HEK293 (cell line): ENCODE measurements around the gene MALRD1.

Experiments
- CTCF ChIA-PET: fragments of 350-600 bp; formaldehyde crosslinking; extraction: SDS; loops from one replicate; lab custom pipeline; 2021; ENCODE audit warnings: antibody characterized with exemption; lab: Yijun Ruan, JAX
- POLR2A ChIA-PET: fragments of 300-600 bp; formaldehyde crosslinking; extraction: SDS; loops from one replicate; lab custom pipeline; 2020; ENCODE audit warnings: antibody characterized with exemption, inconsistent platforms; lab: Yijun Ruan, JAX
- H3K27ac ChIP-seq: fragments of 200-500 bp; sonication (Bioruptor generic); 2 replicates; pipeline ENCODE4 v1.5.1; 2014; ENCODE audit warnings: low read depth, low read length, control low read depth, inconsistent platforms; ENCODE audit errors: extremely low read depth
- H3K36me3 ChIP-seq, 2 experiments: fragments of 200-500 bp in 1 of 2; sonication (Bioruptor generic) in 1 of 2; 1 replicate in 1 of 2; 2 replicates in 1 of 2; pipeline ENCODE4 v1.5.1; 2014 to 2017; ENCODE audit warnings: inconsistent platforms in 2 of 2, low read length in 2 of 2; ENCODE audit not compliant: control insufficient read depth in 2 of 2, insufficient read depth in 1 of 2
- H3K4me1 ChIP-seq: fragments of 200-500 bp; sonication (Bioruptor generic); 2 replicates; pipeline ENCODE4 v1.5.1; 2014; ENCODE audit warnings: mild to moderate bottlenecking, low read length, inconsistent platforms; ENCODE audit not compliant: control insufficient read depth, insufficient read depth
- H3K4me3 ChIP-seq: 2 replicates; pipeline ENCODE4 v1.5.1; 2011; ENCODE audit warnings: low read depth, mild to moderate bottlenecking, control low read depth, low read length, moderate library complexity
- H3K9me3 ChIP-seq: fragments of 200-500 bp; sonication (Bioruptor generic); 2 replicates; pipeline ENCODE4 v1.5.1; 2014; ENCODE audit warnings: low read depth, low read length, inconsistent platforms; ENCODE audit not compliant: control insufficient read depth, insufficient read depth
- BCL11A ChIP-seq: fragments of 450-650 bp; formaldehyde crosslinking; IDR thresholded peaks from 2 replicates; pipeline ENCODE4 v1.5.1; 2016; ENCODE audit warnings: low read depth, missing biosample characterization, missing genetic modification characterization
- PBX3 ChIP-seq: sonication (generic); formaldehyde crosslinking; IDR thresholded peaks from 2 replicates; pipeline ENCODE4 v1.8.1; 2022; ENCODE audit warnings: mild to moderate bottlenecking, moderate library complexity, missing genetic modification reagents
- PRDM10 ChIP-seq: fragments of 450-650 bp; formaldehyde crosslinking; IDR thresholded peaks from 2 replicates; pipeline ENCODE4 v1.5.1; 2016; ENCODE audit warnings: missing biosample characterization, missing genetic modification characterization
- REPIN1 ChIP-seq: fragments of 450-650 bp; formaldehyde crosslinking; IDR thresholded peaks from 2 replicates; pipeline ENCODE4 v1.5.1; 2017; ENCODE audit warnings: missing biosample characterization, missing genetic modification characterization, low read depth
- ZBTB10 ChIP-seq: fragments of 450-650 bp; formaldehyde crosslinking; IDR thresholded peaks from 2 replicates; pipeline ENCODE4 v1.5.1; 2016; ENCODE audit warnings: missing biosample characterization, missing genetic modification characterization
- ZBTB8A ChIP-seq: fragments of 450-650 bp; formaldehyde crosslinking; IDR thresholded peaks from 2 replicates; pipeline ENCODE4 v1.5.1; 2016; ENCODE audit warnings: missing biosample characterization, missing genetic modification characterization
- ZFP3 ChIP-seq: fragments of 450-650 bp; formaldehyde crosslinking; IDR thresholded peaks from 2 replicates; pipeline ENCODE4 v1.5.1; 2016; ENCODE audit warnings: low read depth, missing biosample characterization, missing genetic modification characterization
- ZFP41 ChIP-seq: fragments of 450-650 bp; formaldehyde crosslinking; IDR thresholded peaks from 2 replicates; pipeline ENCODE4 v1.5.1; 2016; ENCODE audit warnings: missing biosample characterization, missing genetic modification characterization, borderline replicate concordance
- ZFP69B ChIP-seq: fragments of 450-650 bp; formaldehyde crosslinking; IDR thresholded peaks from 2 replicates; pipeline ENCODE4 v1.5.1; 2016; ENCODE audit warnings: missing biosample characterization, missing genetic modification characterization
- ZNF184 ChIP-seq: fragments of 450-650 bp; IDR thresholded peaks from 2 replicates; pipeline ENCODE4 v1.5.1; 2018; ENCODE audit warnings: missing biosample characterization, mild to moderate bottlenecking, missing genetic modification characterization
- ZNF221 ChIP-seq: fragments of 450-650 bp; formaldehyde crosslinking; IDR thresholded peaks from 2 replicates; pipeline ENCODE4 v1.5.1; 2017; ENCODE audit warnings: missing biosample characterization, missing genetic modification characterization, borderline replicate concordance
- ZNF292 ChIP-seq: fragments of 450-650 bp; formaldehyde crosslinking; IDR thresholded peaks from 2 replicates; pipeline ENCODE4 v1.5.1; 2016; ENCODE audit warnings: low read depth, missing biosample characterization, missing genetic modification characterization, borderline replicate concordance
- ZNF391 ChIP-seq: fragments of 450-650 bp; formaldehyde crosslinking; IDR thresholded peaks from 2 replicates; pipeline ENCODE4 v1.5.1; 2016; ENCODE audit warnings: low read depth, missing biosample characterization, missing genetic modification characterization, borderline replicate concordance
- ZNF473 ChIP-seq: fragments of 450-650 bp; formaldehyde crosslinking; IDR thresholded peaks from 2 replicates; pipeline ENCODE4 v1.5.1; 2017; ENCODE audit warnings: missing biosample characterization, missing genetic modification characterization
- ZNF596 ChIP-seq: fragments of 450-650 bp; IDR thresholded peaks from 2 replicates; pipeline ENCODE4 v1.5.0; 2018; ENCODE audit warnings: missing biosample characterization, mild to moderate bottlenecking, missing genetic modification characterization, moderate library complexity
- ZNF658 ChIP-seq: fragments of 450-650 bp; formaldehyde crosslinking; IDR thresholded peaks from 2 replicates; pipeline ENCODE4; 2016; ENCODE audit warnings: missing biosample characterization, missing genetic modification characterization
- ZNF843 ChIP-seq: fragments of 450-650 bp; formaldehyde crosslinking; IDR thresholded peaks from 2 replicates; pipeline ENCODE4 v1.5.1; 2016; ENCODE audit warnings: missing biosample characterization, missing genetic modification characterization

MALRD1 gene

GRCh38 chr10:19728376-19728775 is 679.8 kb downstream of the MALRD1 start (continued):
- TF ChIP-seq ZNF292 (tag by site-specific recombination) = no peak
- TF ChIP-seq ZFP3 (tag by site-specific recombination) = no peak
- TF ChIP-seq ZBTB8A = no peak
- TF ChIP-seq ZNF843 (tag by site-specific recombination) = no peak
- TF ChIP-seq, all 188 proteins: peak for 0

GRCh38 chr10:19728964-19729363 is 680.4 kb downstream of the MALRD1 start:
- TF ChIP-seq PRDM10 (tag by site-specific recombination) = no peak
- no peak for TF ChIP-seq ZNF221
- TF ChIP-seq PBX3 (CRISPR knock-in tag) = no peak
- no peak for TF ChIP-seq ZNF473
- no peak for TF ChIP-seq ZFP41
- TF ChIP-seq ZNF184 (tag by site-specific recombination) = no peak
- no peak for TF ChIP-seq REPIN1
- Histone ChIP-seq H3K27ac (no peak overlapping the region), H3K4me3 (no peak overlapping the region), H3K9me3 (no peaks in the 10 kb centered on the region), H3K36me3 (no peaks in the 10 kb centered on the region), H3K4me1 (no peaks in the 10 kb centered on the region)
- CTCF ChIA-PET = no interaction called here
- POLR2A ChIA-PET = no interaction called here

GRCh38 chr10:19730167-19730906 is 681.7 kb downstream of the MALRD1 start:
- CTCF ChIA-PET = no interaction called here
- H3K27ac ChIP-seq = no peak overlapping the region
- TF ChIP-seq BCL11A (tag by site-specific recombination) (no peak), ZNF658 (tag by site-specific recombination) (no peak), ZNF596 (tag by site-specific recombination) (no peak), ZBTB10 (tag by site-specific recombination) (no peak), ZNF391 (no peak), ZNF184 (tag by site-specific recombination) (no peak), ZFP69B (tag by site-specific recombination) (no peak)
- TF ChIP-seq, all 188 proteins: peak for 0
- no peaks in the 10 kb centered on the region for H3K4me1 ChIP-seq
- H3K9me3 ChIP-seq = no peaks in the 10 kb centered on the region
- H3K4me3 ChIP-seq = no peak overlapping the region
- no peaks in the 10 kb centered on the region for H3K36me3 ChIP-seq
- POLR2A ChIA-PET = no interaction called here
